Activated CD4-positive, alpha-beta T cell treated with anti-CD3 and anti-CD28 coated beads, Interleukin-2, amount 50 U/mL, for 4 hours (primary cell): Measurements from ENCODE around the gene ADAMTS20.

Experiments
- DNase-seq, 2 experiments: peaks; one replicate each; pipeline ENCODE4 v3.0.0-alpha.2; 2020

Gene ADAMTS20

DNA sequence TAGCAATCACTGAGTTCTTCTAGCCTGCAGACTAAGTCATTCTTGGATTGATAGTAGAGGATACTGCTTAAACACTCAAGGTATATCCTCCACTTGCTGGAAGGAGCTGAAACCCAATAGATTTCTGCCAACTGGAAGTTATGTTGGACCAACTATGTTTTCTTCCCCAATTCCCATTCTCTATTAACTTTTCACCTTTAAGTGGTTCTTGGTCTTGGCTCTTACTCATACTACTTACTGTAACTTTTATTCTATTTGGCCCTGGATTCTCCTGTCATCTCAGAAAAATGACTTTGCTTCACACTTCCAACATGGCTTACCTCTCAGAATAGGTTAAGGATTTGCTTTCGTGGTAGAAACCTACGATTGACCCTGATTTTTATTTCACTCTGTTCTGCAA lies 244.9 kb downstream of the ADAMTS20 start:
- DNase-seq, result no peak

DNA sequence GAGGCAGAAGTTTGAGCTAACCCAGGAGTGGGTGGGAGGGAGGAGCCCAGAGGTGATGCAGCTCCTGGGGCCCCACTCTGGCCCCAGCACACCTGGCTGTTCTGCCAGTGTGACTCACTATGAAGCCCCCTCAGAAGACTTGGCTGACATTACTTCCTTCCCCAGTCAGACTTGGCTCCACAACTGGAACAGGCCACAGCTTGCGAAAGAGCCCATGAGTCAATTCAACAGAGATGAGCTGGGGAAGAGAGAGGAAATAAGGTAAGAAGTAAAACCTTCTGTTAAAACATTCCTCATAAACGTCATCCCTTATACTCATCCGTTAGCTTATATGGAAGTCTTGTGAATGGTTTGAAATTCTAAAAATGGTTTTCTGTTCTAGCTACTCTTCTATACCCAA lies 245.9 kb downstream of the ADAMTS20 start:
- DNase-seq, result no peak

DNA sequence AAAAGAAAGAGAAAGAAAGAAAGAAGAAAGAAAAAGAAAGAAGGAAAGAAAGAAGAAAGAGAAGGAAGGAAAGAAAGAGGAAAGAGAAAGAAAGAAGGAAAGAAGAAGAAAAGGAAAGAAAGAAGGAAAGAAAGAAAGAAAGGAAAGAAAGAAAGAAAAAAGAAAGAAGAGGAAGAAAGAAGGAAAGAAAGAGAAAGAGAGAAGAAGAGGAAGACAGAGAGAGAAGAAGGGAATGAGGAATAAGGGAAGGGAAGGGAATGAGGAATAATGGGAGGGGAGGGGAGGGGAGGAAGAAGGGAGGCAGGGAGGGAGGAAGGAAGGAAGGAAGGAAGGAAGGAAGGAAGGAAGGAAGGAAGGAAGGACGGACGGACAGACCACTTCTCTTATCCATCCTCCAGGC lies 246.9 kb downstream of the ADAMTS20 start:
- DNase-seq, result no peak
